Bronchial epithelial cell (primary cell): ENCODE data around the gene HLA-DPA1. TPM values are rescaled to one million over a fixed set of nuclear protein-coding genes. Genes with fewer than 3 reads are reported as not detected.

Experiments used
- DNase-seq: peaks from one replicate; pipeline ENCODE4 v3.0.0-alpha.2; 2010; ENCODE audit warnings: low read depth
- FAIRE-seq: peaks from 2 replicates; lab custom pipeline; 2011; peaks lifted over from hg19 to GRCh38; lab: Jason Lieb, UNC
- H3K27me3 ChIP-seq: 2 replicates; pipeline ENCODE4 v1.5.1; 2011; ENCODE audit warnings: low read length; ENCODE audit not compliant: control insufficient read depth, insufficient read depth
- H3K36me3 ChIP-seq: 2 replicates; pipeline ENCODE4 v1.5.1; 2011; ENCODE audit warnings: low read length; ENCODE audit not compliant: control insufficient read depth, insufficient read depth
- H3K4me3 ChIP-seq: 2 replicates; pipeline ENCODE4 v1.5.1; 2011; ENCODE audit warnings: mild to moderate bottlenecking, low read depth, low read length, control low read depth
- CTCF ChIP-seq: IDR thresholded peaks from 2 replicates; pipeline ENCODE4 v1.5.1; 2011; ENCODE audit warnings: mild to moderate bottlenecking, moderate library complexity, low read length, control low read depth, inconsistent platforms; ENCODE audit not compliant: insufficient read depth, severe bottlenecking
- total RNA-seq: library from RNA; depleted of rRNA; stranded (reverse); fragments of >200 nt; gene quantifications from 2 replicates; pipeline ENCODE4 v1.2.1, GENCODE V29; 2014

Gene HLA-DPA1
- total RNA-seq, 1 donor from 2014 or later: 1.1 TPM

- H3K36me3 ChIP-seq: no peaks in the 10 kb centered on the region
- FAIRE-seq (no peak), DNase-seq (no peak)
- peaks cover 5% of the 10 kb centered on the region for H3K27me3 ChIP-seq
- no peak overlapping the region for H3K4me3 ChIP-seq
- no peak for TF ChIP-seq CTCF
Measured at GRCh38 chr6:33108307-33108706, 34.9 kb upstream of the HLA-DPA1 start.

GRCh38 chr6:33107641-33108040, 34.2 kb upstream of the HLA-DPA1 start:
- FAIRE-seq: no peak
- Histone ChIP-seq H3K36me3 (no peaks in the 10 kb centered on the region), H3K4me3 (no peak overlapping the region), H3K27me3 (peaks cover 3% of the 10 kb centered on the region)
- no peak for DNase-seq
- TF ChIP-seq CTCF: no peak

- no peak for FAIRE-seq
- no peak for DNase-seq
- H3K27me3 ChIP-seq: peaks cover 3% of the 10 kb centered on the region
Measured at GRCh38 chr6:33105916-33106871, 32.7 kb upstream of the HLA-DPA1 start.

GRCh38 chr6:33105386-33105785, 31.9 kb upstream of the HLA-DPA1 start:
- Histone ChIP-seq H3K36me3 (no peaks in the 10 kb centered on the region), H3K4me3 (no peak overlapping the region), H3K27me3 (peaks cover 3% of the 10 kb centered on the region)
- DNase-seq (no peak), FAIRE-seq (peak; percentile 40)
- TF ChIP-seq CTCF: no peak

More at GRCh38 chr6:33105916-33106871, 32.7 kb upstream of the HLA-DPA1 start:
- no peak for TF ChIP-seq CTCF
- no peaks in the 10 kb centered on the region for H3K36me3 ChIP-seq
- H3K4me3 ChIP-seq: no peak overlapping the region

- no peak for FAIRE-seq
- TF ChIP-seq CTCF: no peak
- no peaks in the 10 kb centered on the region for H3K36me3 ChIP-seq
- DNase-seq: no peak
- no peak overlapping the region for H3K4me3 ChIP-seq
- peaks cover 3% of the 10 kb centered on the region for H3K27me3 ChIP-seq
Measured at GRCh38 chr6:33104887-33105286, 31.4 kb upstream of the HLA-DPA1 start.
